GM13977 (cell line): ENCODE measurements around the gene CDH24.

Experiments used
- DNase-seq: peaks from one replicate; pipeline ENCODE4 v3.0.0; 2012; ENCODE audit warnings: low spot score
- in situ Hi-C: fragments of 300-500 bp; cut with MboI; formaldehyde crosslinking; loops from one replicate; pipeline ENCODE4 v1.12.0; 2022; ENCODE audit warnings: low sequenced_read_pairs, low pct_unique_long_range_greater_than_20kb, mixed read lengths, inconsistent platforms; ENCODE audit not compliant: unreplicated experiment
- TF ChIP-seq, protein P1 (sequence below): IDR thresholded peaks from 2 replicates; pipeline ENCODE4 v1.5.1; 2012; ENCODE audit warnings: mild to moderate bottlenecking, control low read depth; ENCODE audit not compliant: insufficient read depth; ENCODE audit errors: extremely low read depth, missing control alignments

The CDH24 gene

GRCh38 chr14:23089498-23090253 is 32.4 kb upstream of the CDH24 start:
- in situ Hi-C loops: no loop called here
- TF ChIP-seq, protein P1, sequence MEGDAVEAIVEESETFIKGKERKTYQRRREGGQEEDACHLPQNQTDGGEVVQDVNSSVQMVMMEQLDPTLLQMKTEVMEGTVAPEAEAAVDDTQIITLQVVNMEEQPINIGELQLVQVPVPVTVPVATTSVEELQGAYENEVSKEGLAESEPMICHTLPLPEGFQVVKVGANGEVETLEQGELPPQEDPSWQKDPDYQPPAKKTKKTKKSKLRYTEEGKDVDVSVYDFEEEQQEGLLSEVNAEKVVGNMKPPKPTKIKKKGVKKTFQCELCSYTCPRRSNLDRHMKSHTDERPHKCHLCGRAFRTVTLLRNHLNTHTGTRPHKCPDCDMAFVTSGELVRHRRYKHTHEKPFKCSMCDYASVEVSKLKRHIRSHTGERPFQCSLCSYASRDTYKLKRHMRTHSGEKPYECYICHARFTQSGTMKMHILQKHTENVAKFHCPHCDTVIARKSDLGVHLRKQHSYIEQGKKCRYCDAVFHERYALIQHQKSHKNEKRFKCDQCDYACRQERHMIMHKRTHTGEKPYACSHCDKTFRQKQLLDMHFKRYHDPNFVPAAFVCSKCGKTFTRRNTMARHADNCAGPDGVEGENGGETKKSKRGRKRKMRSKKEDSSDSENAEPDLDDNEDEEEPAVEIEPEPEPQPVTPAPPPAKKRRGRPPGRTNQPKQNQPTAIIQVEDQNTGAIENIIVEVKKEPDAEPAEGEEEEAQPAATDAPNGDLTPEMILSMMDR: no peak
- no peak for DNase-seq

GRCh38 chr14:23086565-23086964 is 29.2 kb upstream of the CDH24 start:
- TF ChIP-seq, protein P1: no peak
- in situ Hi-C loops: no loop called here
- no peak for DNase-seq

- in situ Hi-C loops: no loop called here
- TF ChIP-seq, protein P1: no peak
- DNase-seq: no peak
These were observed 28.1 kb upstream of the CDH24 start for GRCh38 chr14:23085458-23085857.

GRCh38 chr14:23080474-23080873 is 23.2 kb upstream of the CDH24 start:
- DNase-seq: no peak
- in situ Hi-C loops: no loop called here
- TF ChIP-seq, protein P1: no peak

- in situ Hi-C loops: no loop called here
- no peak for DNase-seq
- TF ChIP-seq, protein P1: no peak
These were observed 22.4 kb upstream of the CDH24 start for GRCh38 chr14:23079716-23080115.

GRCh38 chr14:23078692-23079116 is 21.4 kb upstream of the CDH24 start:
- no peak for DNase-seq
- in situ Hi-C loops: no loop called here
- TF ChIP-seq, protein P1: no peak
